GM13977 (cell line): ENCODE measurements around the gene CASZ1.

Source experiments
- DNase-seq: peaks from one replicate; pipeline ENCODE4 v3.0.0; 2012; ENCODE audit warnings: low spot score
- CTCF ChIP-seq: IDR thresholded peaks from 2 replicates; pipeline ENCODE4 v1.5.1; 2012; ENCODE audit warnings: mild to moderate bottlenecking, control low read depth; ENCODE audit not compliant: insufficient read depth; ENCODE audit errors: extremely low read depth, missing control alignments
- in situ Hi-C: fragments of 300-500 bp; cut with MboI; formaldehyde crosslinking; loops from one replicate; pipeline ENCODE4 v1.12.0; 2022; ENCODE audit warnings: low sequenced_read_pairs, low pct_unique_long_range_greater_than_20kb, mixed read lengths, inconsistent platforms; ENCODE audit not compliant: unreplicated experiment

Gene CASZ1

GRCh38 chr1:10615332-10615731 is 181.1 kb downstream of the CASZ1 start:
- no peak for DNase-seq
- TF ChIP-seq CTCF = no peak
- in situ Hi-C loops = no loop called here

- DNase-seq = no peak
- in situ Hi-C loops = no loop called here
- no peak for TF ChIP-seq CTCF
These were observed 181.8 kb downstream of the CASZ1 start for GRCh38 chr1:10614377-10615225.

- in situ Hi-C loops = no loop called here
- no peak for DNase-seq
These were observed 182.6 kb downstream of the CASZ1 start for GRCh38 chr1:10613861-10614260.

GRCh38 chr1:10613340-10613739 is 183.1 kb downstream of the CASZ1 start:
- TF ChIP-seq CTCF = no peak
- in situ Hi-C loops = no loop called here
- no peak for DNase-seq

More at GRCh38 chr1:10613861-10614260, 182.6 kb downstream of the CASZ1 start:
- no peak for TF ChIP-seq CTCF

- in situ Hi-C loops = no loop called here
- no peak for TF ChIP-seq CTCF
- DNase-seq = no peak
These were observed 183.8 kb downstream of the CASZ1 start for GRCh38 chr1:10612436-10613160.

GRCh38 chr1:10610901-10611600 is 185.4 kb downstream of the CASZ1 start:
- in situ Hi-C loops = no loop called here
- TF ChIP-seq CTCF = no peak
- DNase-seq = no peak
